ACC112 (cell line): ENCODE data around the gene EXOC3.

Experiments used
- H2AFZ ChIP-seq: fragments of 200-600 bp; sonication (generic); one replicate; pipeline ENCODE4 v1.6.0; 2017; ENCODE audit warnings: antibody characterized with exemption, low read length; ENCODE audit not compliant: unreplicated experiment
- H3K27ac ChIP-seq: fragments of 200-600 bp; sonication (generic); 2 replicates; pipeline ENCODE4 v1.5.1; 2014; ENCODE audit warnings: low read depth, mild to moderate bottlenecking, antibody characterized with exemption, low read length, moderate library complexity
- H3K27me3 ChIP-seq: fragments of 200-600 bp; sonication (generic); 2 replicates; pipeline ENCODE4 v1.6.1; 2014; ENCODE audit warnings: mild to moderate bottlenecking, antibody characterized with exemption, low read length, moderate library complexity, mixed read lengths; ENCODE audit not compliant: insufficient read depth
- H3K36me3 ChIP-seq: fragments of 200-600 bp; sonication (generic); 2 replicates; pipeline ENCODE4 v1.6.1; 2016; ENCODE audit warnings: mild to moderate bottlenecking, antibody characterized with exemption, low read length, moderate library complexity, mixed read lengths; ENCODE audit not compliant: insufficient read depth
- H3K4me1 ChIP-seq: fragments of 200-600 bp; sonication (generic); one replicate; pipeline ENCODE4 v1.6.1; 2016; ENCODE audit warnings: low read length, mixed read lengths; ENCODE audit not compliant: insufficient read depth, unreplicated experiment, control insufficient read depth
- H3K4me3 ChIP-seq: fragments of 200-600 bp; sonication (generic); 2 replicates; pipeline ENCODE4 v1.5.1; 2014; ENCODE audit warnings: mild to moderate bottlenecking, low read depth, low read length
- H3K79me2 ChIP-seq: fragments of 200-600 bp; sonication (generic); one replicate; pipeline ENCODE4 v1.6.0; 2016; ENCODE audit warnings: low read length; ENCODE audit not compliant: control insufficient read depth, unreplicated experiment, insufficient read depth

EXOC3 gene

GRCh38 chr5:476814-477175 lies 33.8 kb downstream of the EXOC3 start:
- no peak overlapping the region for H3K4me3 ChIP-seq
- no peak overlapping the region for H3K27ac ChIP-seq
- peaks cover 2% of the 10 kb centered on the region for H3K4me1 ChIP-seq
- peaks cover 9% of the 10 kb centered on the region for H3K79me2 ChIP-seq
- H3K27me3 ChIP-seq, result peaks cover 11% of the 10 kb centered on the region; the same call in 1 of the 2 replicates
- no peak overlapping the region for H2AFZ ChIP-seq
- H3K36me3 ChIP-seq, result no peaks in the 10 kb centered on the region

- H3K27me3 ChIP-seq, result peaks cover 11% of the 10 kb centered on the region; the same call in 1 of the 2 replicates
- peaks cover 5% of the 10 kb centered on the region for H3K79me2 ChIP-seq
- H2AFZ ChIP-seq, result no peak overlapping the region
Measured at GRCh38 chr5:477247-477646, 34.3 kb downstream of the EXOC3 start.

GRCh38 chr5:477871-478270 lies 34.9 kb downstream of the EXOC3 start:
- Histone ChIP-seq H3K4me1 (no peaks in the 10 kb centered on the region), H3K79me2 (no peaks in the 10 kb centered on the region), H2AFZ (no peak overlapping the region), H3K27ac (no peak overlapping the region), H3K27me3 (peaks cover 11% of the 10 kb centered on the region; the same call in 1 of the 2 replicates), H3K36me3 (no peaks in the 10 kb centered on the region), H3K4me3 (no peak overlapping the region)

More at GRCh38 chr5:477247-477646, 34.3 kb downstream of the EXOC3 start:
- no peak overlapping the region for H3K27ac ChIP-seq
- H3K4me3 ChIP-seq, result no peak overlapping the region
- H3K4me1 ChIP-seq, result no peaks in the 10 kb centered on the region
- no peaks in the 10 kb centered on the region for H3K36me3 ChIP-seq

GRCh38 chr5:478369-478981 lies 35.5 kb downstream of the EXOC3 start:
- Histone ChIP-seq H3K79me2 (no peaks in the 10 kb centered on the region), H3K27ac (no peak overlapping the region), H3K36me3 (no peaks in the 10 kb centered on the region), H2AFZ (no peak overlapping the region), H3K4me1 (no peaks in the 10 kb centered on the region), H3K27me3 (peaks cover 11% of the 10 kb centered on the region; the same call in 1 of the 2 replicates), H3K4me3 (no peak overlapping the region)

- Histone ChIP-seq H2AFZ (no peak overlapping the region), H3K27ac (no peak overlapping the region), H3K27me3 (peaks cover 11% of the 10 kb centered on the region; the same call in 1 of the 2 replicates), H3K4me3 (no peak overlapping the region), H3K79me2 (no peaks in the 10 kb centered on the region), H3K4me1 (no peaks in the 10 kb centered on the region), H3K36me3 (no peaks in the 10 kb centered on the region)
Measured at GRCh38 chr5:478982-479535, 36.1 kb downstream of the EXOC3 start.

- no peak overlapping the region for H2AFZ ChIP-seq
- H3K27ac ChIP-seq, result no peak overlapping the region
- H3K4me3 ChIP-seq, result no peak overlapping the region
- no peaks in the 10 kb centered on the region for H3K4me1 ChIP-seq
- no peaks in the 10 kb centered on the region for H3K79me2 ChIP-seq
- peaks cover 11% of the 10 kb centered on the region; the same call in 1 of the 2 replicates for H3K27me3 ChIP-seq
- no peaks in the 10 kb centered on the region for H3K36me3 ChIP-seq
Measured at GRCh38 chr5:479566-480319, 36.8 kb downstream of the EXOC3 start.

- no peak overlapping the region for H3K27ac ChIP-seq
- no peak overlapping the region for H2AFZ ChIP-seq
- no peak overlapping the region for H3K4me3 ChIP-seq
- H3K27me3 ChIP-seq, result no peaks in the 10 kb centered on the region
- H3K79me2 ChIP-seq, result no peaks in the 10 kb centered on the region
- H3K4me1 ChIP-seq, result no peaks in the 10 kb centered on the region
- no peaks in the 10 kb centered on the region for H3K36me3 ChIP-seq
Measured at GRCh38 chr5:481347-481746, 38.4 kb downstream of the EXOC3 start.

GRCh38 chr5:482021-482420 lies 39.0 kb downstream of the EXOC3 start:
- Histone ChIP-seq H3K4me3 (no peak overlapping the region), H3K4me1 (no peaks in the 10 kb centered on the region), H3K79me2 (no peaks in the 10 kb centered on the region), H2AFZ (no peak overlapping the region), H3K27ac (no peak overlapping the region), H3K27me3 (no peaks in the 10 kb centered on the region), H3K36me3 (no peaks in the 10 kb centered on the region)

- no peak overlapping the region for H3K4me3 ChIP-seq
- no peaks in the 10 kb centered on the region for H3K4me1 ChIP-seq
- H3K27ac ChIP-seq, result no peak overlapping the region
- H3K27me3 ChIP-seq, result no peaks in the 10 kb centered on the region
- H2AFZ ChIP-seq, result no peak overlapping the region
- H3K79me2 ChIP-seq, result no peaks in the 10 kb centered on the region
- no peaks in the 10 kb centered on the region for H3K36me3 ChIP-seq
Measured at GRCh38 chr5:482506-482905, 39.5 kb downstream of the EXOC3 start.

GRCh38 chr5:483011-483410 lies 40.0 kb downstream of the EXOC3 start:
- H3K27ac ChIP-seq, result no peak overlapping the region
- H2AFZ ChIP-seq, result no peak overlapping the region
- no peaks in the 10 kb centered on the region for H3K36me3 ChIP-seq
- no peak overlapping the region for H3K4me3 ChIP-seq
- H3K79me2 ChIP-seq, result no peaks in the 10 kb centered on the region
- H3K4me1 ChIP-seq, result no peaks in the 10 kb centered on the region
- no peaks in the 10 kb centered on the region for H3K27me3 ChIP-seq
